MCF 10A (cell line): ENCODE measurements around the gene VNN1. TPM values are rescaled to one million over a fixed set of nuclear protein-coding genes. Genes with fewer than 3 reads are reported as not detected.
A peak's percentile ranks its signal among the peaks of the same experiment; 100 is the strongest.

ENCODE experiments used
- BruUV-seq: library from RNA; stranded (reverse); fragments of 400-500 nt; replicated peaks from 2 replicates; lab custom pipeline; 2021; lab: Mats Ljungman, UMichigan
- CTCF ChIA-PET: fragments of 300-600 bp; sonication (Branson Sonifier 250); formaldehyde crosslinking; extraction: SDS; loops from one replicate; lab custom pipeline; 2021; ENCODE audit warnings: antibody characterized with exemption, inconsistent platforms; lab: Yijun Ruan, JAX
- POLR2A ChIA-PET: fragments of 300-600, 350-650 bp; sonication (Branson Sonifier 250); formaldehyde crosslinking; extraction: SDS; loops from one replicate; lab custom pipeline; 2020; ENCODE audit warnings: antibody characterized with exemption, inconsistent platforms; lab: Yijun Ruan, JAX
- DNase-seq: peaks from one replicate; pipeline ENCODE4 v3.0.0-alpha.2; 2018; ENCODE audit not compliant: unreplicated experiment
- H3K27ac Mint-ChIP-seq: one replicate; pipeline ENCODE4 v1.8.0; 2022; ENCODE audit warnings: mild to moderate bottlenecking, low read depth, mixed read lengths; ENCODE audit not compliant: unreplicated experiment
- H3K27me3 Mint-ChIP-seq: one replicate; pipeline ENCODE4 v1.8.0; 2022; ENCODE audit warnings: mixed read lengths; ENCODE audit not compliant: insufficient read depth, unreplicated experiment
- H3K36me3 Mint-ChIP-seq: one replicate; pipeline ENCODE4 v1.8.0; 2022; ENCODE audit warnings: mild to moderate bottlenecking, moderate library complexity, mixed read lengths; ENCODE audit not compliant: insufficient read depth, unreplicated experiment
- H3K4me1 Mint-ChIP-seq: one replicate; pipeline ENCODE4 v1.8.0; 2022; ENCODE audit warnings: mixed read lengths; ENCODE audit not compliant: insufficient read depth, unreplicated experiment
- H3K4me3 Mint-ChIP-seq: one replicate; pipeline ENCODE4 v1.8.0; 2022; ENCODE audit warnings: mild to moderate bottlenecking, moderate library complexity, mixed read lengths; ENCODE audit not compliant: unreplicated experiment
- H3K9me3 Mint-ChIP-seq: one replicate; pipeline ENCODE4 v1.8.0; 2022; ENCODE audit warnings: mixed read lengths; ENCODE audit not compliant: unreplicated experiment
- CTCF ChIP-seq: fragments of 200-600 bp; IDR thresholded peaks from one replicate; pipeline ENCODE4 v1.8.0; 2022; ENCODE audit warnings: antibody characterized with exemption, mild to moderate bottlenecking; ENCODE audit not compliant: unreplicated experiment
- intact Hi-C: fragments of 100-400 bp; cut with micrococcal nuclease; formaldehyde crosslinking; loops from 2 replicates; pipeline ENCODE4 v1.14.1; 2022
- total RNA-seq: library from RNA; stranded (reverse); gene quantifications from 2 replicates; pipeline ENCODE4 v1.2.3, GENCODE V29; 2022

VNN1 gene
- total RNA-seq, 1 experiment from 2014 or later = 3.5 TPM

GRCh38 chr6:132703936-132704335 lies 9.9 kb downstream of the VNN1 start:
- DNase-seq = no peak
- intact Hi-C loops = no loop called here
- H3K4me1 Mint-ChIP-seq = peaks cover 12% of the 10 kb centered on the region
- H3K4me3 Mint-ChIP-seq = no peak overlapping the region
- ChIA-PET POLR2A (interaction anchor here (1.1 kb wide), 1 partner anchor 20 kb away, joined by 3 read pairs; no protein-coding TSS in a partner anchor), CTCF (interaction anchor here (0.6 to 2.6 kb wide), 3 partner anchors 11 to 34 kb away, joined by 3 to 13 read pairs (median 4); no protein-coding TSS in a partner anchor)
- no peaks in the 10 kb centered on the region for H3K27me3 Mint-ChIP-seq
- H3K27ac Mint-ChIP-seq = no peak overlapping the region
- H3K9me3 Mint-ChIP-seq = no peaks in the 10 kb centered on the region
- BruUV-seq = no TSS peak
- TF ChIP-seq CTCF = no peak
- peaks cover 7% of the 10 kb centered on the region for H3K36me3 Mint-ChIP-seq

GRCh38 chr6:132698608-132699007 lies 15.2 kb downstream of the VNN1 start:
- intact Hi-C loops = no loop called here
- ChIA-PET POLR2A (no interaction called here), CTCF (interaction anchor here (2.0 kb wide), 1 partner anchor 29 kb away, joined by 7 read pairs; no protein-coding TSS in a partner anchor)
- DNase-seq = no peak
- no peak overlapping the region for H3K27ac Mint-ChIP-seq
- peaks cover 3% of the 10 kb centered on the region for H3K36me3 Mint-ChIP-seq
- TF ChIP-seq CTCF = no peak
- H3K4me3 Mint-ChIP-seq = no peak overlapping the region
- H3K27me3 Mint-ChIP-seq = no peaks in the 10 kb centered on the region
- H3K4me1 Mint-ChIP-seq = peaks cover 10% of the 10 kb centered on the region
- H3K9me3 Mint-ChIP-seq = peaks cover 12% of the 10 kb centered on the region
- no TSS peak for BruUV-seq

GRCh38 chr6:132695773-132696172 lies 18.1 kb downstream of the VNN1 start:
- TF ChIP-seq CTCF = no peak
- no peak for DNase-seq
- no peak overlapping the region for H3K4me3 Mint-ChIP-seq
- no peaks in the 10 kb centered on the region for H3K27me3 Mint-ChIP-seq
- no peaks in the 10 kb centered on the region for H3K36me3 Mint-ChIP-seq
- intact Hi-C loops = no loop called here
- CTCF ChIA-PET = interaction anchor here (1.1 to 1.5 kb wide), 2 partner anchors 19 to 416 kb away, joined by 6 to 8 read pairs; no protein-coding TSS in a partner anchor
- H3K27ac Mint-ChIP-seq = no peak overlapping the region
- H3K9me3 Mint-ChIP-seq = peaks cover 12% of the 10 kb centered on the region
- POLR2A ChIA-PET = interaction anchor here (0.7 to 1.9 kb wide), 3 partner anchors 8 to 15 kb away, joined by 3 to 5 read pairs (median 3); no protein-coding TSS in a partner anchor
- H3K4me1 Mint-ChIP-seq = peaks cover 15% of the 10 kb centered on the region
- no TSS peak for BruUV-seq

- DNase-seq = peak; percentile 86
- no peak for TF ChIP-seq CTCF
- POLR2A ChIA-PET = interaction anchor here (0.7 to 1.4 kb wide), 4 partner anchors 10 to 71 kb away, joined by 3 to 5 read pairs (median 4); no protein-coding TSS in a partner anchor
- no peak overlapping the region for H3K27ac Mint-ChIP-seq
- CTCF ChIA-PET = interaction anchor here (0.5 to 1.3 kb wide), 5 partner anchors 10 to 1224 kb away, joined by 3 to 4 read pairs (median 3); no protein-coding TSS in a partner anchor
- intact Hi-C loops = no loop called here
- peaks cover 15% of the 10 kb centered on the region for H3K4me1 Mint-ChIP-seq
- no peaks in the 10 kb centered on the region for H3K36me3 Mint-ChIP-seq
- H3K9me3 Mint-ChIP-seq = peaks cover 12% of the 10 kb centered on the region
- H3K27me3 Mint-ChIP-seq = no peaks in the 10 kb centered on the region
- BruUV-seq = no TSS peak
- H3K4me3 Mint-ChIP-seq = no peak overlapping the region
Measured at GRCh38 chr6:132693478-132693877, 20.4 kb downstream of the VNN1 start.
